MCF 10A (cell line): Measurements from ENCODE around the gene PPP3R1. TPM values are rescaled to one million over a fixed set of nuclear protein-coding genes. Genes with fewer than 3 reads are reported as not detected.
A peak's percentile ranks its signal among the peaks of the same experiment; 100 is the strongest.

ENCODE experiments used
- BruUV-seq: library from RNA; stranded (reverse); fragments of 400-500 nt; replicated peaks from 2 replicates; lab custom pipeline; 2021; lab: Mats Ljungman, UMichigan
- CTCF ChIA-PET: fragments of 300-600 bp; sonication (Branson Sonifier 250); formaldehyde crosslinking; extraction: SDS; loops from one replicate; lab custom pipeline; 2021; ENCODE audit warnings: antibody characterized with exemption, inconsistent platforms; lab: Yijun Ruan, JAX
- POLR2A ChIA-PET: fragments of 300-600, 350-650 bp; sonication (Branson Sonifier 250); formaldehyde crosslinking; extraction: SDS; loops from one replicate; lab custom pipeline; 2020; ENCODE audit warnings: antibody characterized with exemption, inconsistent platforms; lab: Yijun Ruan, JAX
- DNase-seq: peaks from one replicate; pipeline ENCODE4 v3.0.0-alpha.2; 2018; ENCODE audit not compliant: unreplicated experiment
- H3K27ac Mint-ChIP-seq: one replicate; pipeline ENCODE4 v1.8.0; 2022; ENCODE audit warnings: mild to moderate bottlenecking, low read depth, mixed read lengths; ENCODE audit not compliant: unreplicated experiment
- H3K27me3 Mint-ChIP-seq: one replicate; pipeline ENCODE4 v1.8.0; 2022; ENCODE audit warnings: mixed read lengths; ENCODE audit not compliant: insufficient read depth, unreplicated experiment
- H3K36me3 Mint-ChIP-seq: one replicate; pipeline ENCODE4 v1.8.0; 2022; ENCODE audit warnings: mild to moderate bottlenecking, moderate library complexity, mixed read lengths; ENCODE audit not compliant: insufficient read depth, unreplicated experiment
- H3K4me1 Mint-ChIP-seq: one replicate; pipeline ENCODE4 v1.8.0; 2022; ENCODE audit warnings: mixed read lengths; ENCODE audit not compliant: insufficient read depth, unreplicated experiment
- H3K4me3 Mint-ChIP-seq: one replicate; pipeline ENCODE4 v1.8.0; 2022; ENCODE audit warnings: mild to moderate bottlenecking, moderate library complexity, mixed read lengths; ENCODE audit not compliant: unreplicated experiment
- H3K9me3 Mint-ChIP-seq: one replicate; pipeline ENCODE4 v1.8.0; 2022; ENCODE audit warnings: mixed read lengths; ENCODE audit not compliant: unreplicated experiment
- intact Hi-C: fragments of 100-400 bp; cut with micrococcal nuclease; formaldehyde crosslinking; loops from 2 replicates; pipeline ENCODE4 v1.14.1; 2022
- total RNA-seq: library from RNA; stranded (reverse); gene quantifications from 2 replicates; pipeline ENCODE4 v1.2.3, GENCODE V29; 2022
- TF ChIP-seq, protein P1 (sequence below): fragments of 200-600 bp; IDR thresholded peaks from one replicate; pipeline ENCODE4 v1.8.0; 2022; ENCODE audit warnings: antibody characterized with exemption, mild to moderate bottlenecking; ENCODE audit not compliant: unreplicated experiment

The PPP3R1 gene
- total RNA-seq, 1 experiment from 2014 or later: 54.6 TPM

DNA sequence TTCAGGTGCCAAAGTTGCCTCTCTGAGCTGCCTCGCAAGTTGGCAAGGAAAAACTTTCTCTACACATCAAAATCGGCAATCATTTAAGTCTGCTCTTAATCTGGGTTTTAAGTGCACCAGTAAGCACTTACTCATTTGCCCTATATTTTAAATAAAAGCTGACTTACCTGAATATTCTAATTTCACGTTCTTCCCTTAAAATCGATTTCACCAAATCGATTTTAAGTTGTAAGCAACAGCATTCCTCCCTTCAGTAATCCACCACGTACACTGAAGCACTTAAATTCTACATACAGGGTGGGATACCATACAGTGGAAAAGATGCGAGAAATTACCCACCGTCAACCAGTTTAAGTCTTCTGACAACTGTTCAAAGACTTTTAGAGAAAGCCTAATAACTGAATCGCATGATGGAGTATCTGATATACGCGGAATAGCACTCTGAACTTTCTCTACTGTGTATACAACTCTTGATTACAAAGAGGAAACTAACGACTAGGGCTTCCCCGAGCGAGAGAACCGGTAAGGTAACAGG is 1.6 kb downstream of the PPP3R1 start:
- intact Hi-C loops: loop anchor here (2.0 to 10.0 kb wide), 5 partner anchors 37 to 686 kb away; partner anchors contain the start of gene PNO1
- TF ChIP-seq, protein P1, sequence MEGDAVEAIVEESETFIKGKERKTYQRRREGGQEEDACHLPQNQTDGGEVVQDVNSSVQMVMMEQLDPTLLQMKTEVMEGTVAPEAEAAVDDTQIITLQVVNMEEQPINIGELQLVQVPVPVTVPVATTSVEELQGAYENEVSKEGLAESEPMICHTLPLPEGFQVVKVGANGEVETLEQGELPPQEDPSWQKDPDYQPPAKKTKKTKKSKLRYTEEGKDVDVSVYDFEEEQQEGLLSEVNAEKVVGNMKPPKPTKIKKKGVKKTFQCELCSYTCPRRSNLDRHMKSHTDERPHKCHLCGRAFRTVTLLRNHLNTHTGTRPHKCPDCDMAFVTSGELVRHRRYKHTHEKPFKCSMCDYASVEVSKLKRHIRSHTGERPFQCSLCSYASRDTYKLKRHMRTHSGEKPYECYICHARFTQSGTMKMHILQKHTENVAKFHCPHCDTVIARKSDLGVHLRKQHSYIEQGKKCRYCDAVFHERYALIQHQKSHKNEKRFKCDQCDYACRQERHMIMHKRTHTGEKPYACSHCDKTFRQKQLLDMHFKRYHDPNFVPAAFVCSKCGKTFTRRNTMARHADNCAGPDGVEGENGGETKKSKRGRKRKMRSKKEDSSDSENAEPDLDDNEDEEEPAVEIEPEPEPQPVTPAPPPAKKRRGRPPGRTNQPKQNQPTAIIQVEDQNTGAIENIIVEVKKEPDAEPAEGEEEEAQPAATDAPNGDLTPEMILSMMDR: no peak
- peaks cover 18% of the 10 kb centered on the region for H3K4me1 Mint-ChIP-seq
- H3K27me3 Mint-ChIP-seq: no peaks in the 10 kb centered on the region
- CTCF ChIA-PET: interaction anchor here (0.6 to 2.7 kb wide), 11 partner anchors 13 to 111 kb away, joined by 3 to 20 read pairs (median 3); no protein-coding TSS in a partner anchor
- H3K36me3 Mint-ChIP-seq: peaks cover 5% of the 10 kb centered on the region
- POLR2A ChIA-PET: interaction anchor here (0.6 to 10.3 kb wide), 18 partner anchors 9 to 1448 kb away, joined by 3 to 308 read pairs (median 5); partner anchors contain the start of genes APLF, C1D, FBXO48 and PNO1
- peak overlapping the region; percentile 99 for H3K4me3 Mint-ChIP-seq
- TSS peak; percentile 34 for BruUV-seq
- DNase-seq: no peak
- H3K9me3 Mint-ChIP-seq: no peaks in the 10 kb centered on the region
- peak overlapping the region; percentile 96 for H3K27ac Mint-ChIP-seq

DNA sequence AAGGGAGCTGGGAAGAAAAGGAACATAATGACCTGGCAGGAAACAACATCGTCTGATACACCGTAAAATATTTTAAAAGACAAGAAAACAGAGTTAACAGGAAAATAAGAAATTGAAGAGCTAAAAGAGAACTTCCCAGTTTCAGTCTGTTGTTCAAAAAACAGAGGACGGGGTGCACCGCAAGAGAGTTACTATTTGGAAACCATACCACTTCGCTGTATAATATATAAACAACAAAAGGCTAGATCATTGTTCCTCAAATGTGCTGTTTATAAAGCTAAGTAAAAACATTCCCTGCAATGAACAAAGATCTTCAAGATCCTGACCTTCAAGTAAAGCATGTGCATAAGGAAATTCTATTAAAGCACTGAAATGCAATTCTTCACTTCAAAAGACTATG is 2.1 kb downstream of the PPP3R1 start:
- BruUV-seq: no TSS peak
- no peaks in the 10 kb centered on the region for H3K27me3 Mint-ChIP-seq
- peak overlapping the region; percentile 96 for H3K27ac Mint-ChIP-seq
- ChIA-PET CTCF (interaction anchor here (0.6 to 2.7 kb wide), 9 partner anchors 12 to 312 kb away, joined by 3 to 20 read pairs (median 4); no protein-coding TSS in a partner anchor), POLR2A (interaction anchor here (0.6 to 10.3 kb wide), 18 partner anchors 8 to 1449 kb away, joined by 3 to 308 read pairs (median 4); partner anchors contain the start of genes APLF, C1D, FBXO48 and PNO1)
- peaks cover 5% of the 10 kb centered on the region for H3K36me3 Mint-ChIP-seq
- TF ChIP-seq, protein P1: no peak
- no peaks in the 10 kb centered on the region for H3K9me3 Mint-ChIP-seq
- DNase-seq: no peak
- H3K4me1 Mint-ChIP-seq: peaks cover 18% of the 10 kb centered on the region
- peak overlapping the region; percentile 99 for H3K4me3 Mint-ChIP-seq
- intact Hi-C loops: loop anchor here (2.0 to 10.0 kb wide), 5 partner anchors 37 to 685 kb away; partner anchors contain the start of gene PNO1

DNA sequence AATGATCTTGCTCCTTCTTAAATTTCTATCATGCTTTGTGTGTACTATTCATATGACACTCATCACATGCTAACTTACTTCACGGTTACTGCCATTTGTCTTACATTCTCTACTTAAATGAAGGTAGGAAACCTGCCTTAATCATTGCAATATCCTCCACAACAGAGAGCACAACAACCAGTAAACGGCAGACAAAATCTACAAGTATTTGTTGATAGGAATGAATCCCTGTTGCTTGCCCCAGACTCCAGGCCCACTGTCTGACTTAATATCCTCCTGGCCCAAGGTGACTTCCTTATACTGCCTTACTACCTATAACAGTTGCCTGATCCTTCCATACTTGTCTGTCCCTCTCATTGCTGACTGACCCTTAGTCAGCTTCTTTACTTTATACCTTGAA is 3.5 kb downstream of the PPP3R1 start:
- CTCF ChIA-PET: interaction anchor here (2.5 to 2.7 kb wide), 2 partner anchors 34 to 43 kb away, joined by 11 to 20 read pairs; no protein-coding TSS in a partner anchor
- Mint-ChIP-seq H3K4me1 (peaks cover 7% of the 10 kb centered on the region), H3K9me3 (no peaks in the 10 kb centered on the region), H3K4me3 (no peak overlapping the region), H3K27me3 (no peaks in the 10 kb centered on the region), H3K36me3 (peaks cover 5% of the 10 kb centered on the region), H3K27ac (no peak overlapping the region)
- POLR2A ChIA-PET: interaction anchor here (0.6 to 10.3 kb wide), 4 partner anchors 11 to 92 kb away, joined by 6 to 308 read pairs (median 58); partner anchors contain the start of gene PNO1
- intact Hi-C loops: no loop called here
- no peak for DNase-seq
- BruUV-seq: no TSS peak
- TF ChIP-seq, protein P1: no peak

DNA sequence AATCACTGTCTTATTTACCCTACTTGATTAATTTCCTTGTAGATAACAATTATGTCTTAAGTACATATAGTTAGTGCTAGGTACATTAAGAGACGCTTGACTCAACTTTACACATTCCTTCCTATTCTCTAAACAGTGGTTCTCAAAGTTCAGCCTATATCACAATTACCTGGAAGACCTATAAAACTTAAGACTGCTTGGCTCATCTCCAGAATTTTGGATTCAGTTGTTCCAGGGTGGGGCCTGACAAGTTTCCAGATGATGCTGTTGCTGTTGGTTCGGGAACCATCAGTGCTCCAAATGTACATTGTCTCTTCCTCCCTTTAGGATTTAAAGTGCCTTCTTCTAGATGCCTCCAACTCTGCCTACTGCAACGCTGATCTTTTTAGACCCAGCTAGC is 4.0 kb downstream of the PPP3R1 start:
- BruUV-seq: no TSS peak
- no peak for DNase-seq
- peaks cover 7% of the 10 kb centered on the region for H3K4me1 Mint-ChIP-seq
- H3K9me3 Mint-ChIP-seq: no peaks in the 10 kb centered on the region
- intact Hi-C loops: no loop called here
- ChIA-PET POLR2A (interaction anchor here (0.6 to 10.3 kb wide), 4 partner anchors 11 to 91 kb away, joined by 6 to 308 read pairs (median 58); partner anchors contain the start of gene PNO1), CTCF (interaction anchor here (2.5 kb wide), 1 partner anchor 43 kb away, joined by 11 read pairs; no protein-coding TSS in a partner anchor)
- TF ChIP-seq, protein P1: no peak
- H3K36me3 Mint-ChIP-seq: peaks cover 5% of the 10 kb centered on the region
- no peak overlapping the region for H3K4me3 Mint-ChIP-seq
- H3K27me3 Mint-ChIP-seq: no peaks in the 10 kb centered on the region
- H3K27ac Mint-ChIP-seq: no peak overlapping the region
